ENCODE data around the gene ZIC5.

Gene ZIC5

GRCh38 chr13:99987154-99988019 lies 15.8 kb upstream of the ZIC5 start:
- no peak for DNase-seq

GRCh38 chr13:99986741-99987140 lies 15.2 kb upstream of the ZIC5 start:
- DNase-seq: peak; percentile 61

GRCh38 chr13:99985886-99986527 lies 14.4 kb upstream of the ZIC5 start:
- no peak for DNase-seq

- DNase-seq: no peak
Observed at GRCh38 chr13:99985241-99985874, 13.8 kb upstream of the ZIC5 start.

GRCh38 chr13:99984461-99985240 lies 13.1 kb upstream of the ZIC5 start:
- peak; percentile 40 for DNase-seq

- no peak for DNase-seq
Observed at GRCh38 chr13:99983499-99984401, 12.2 kb upstream of the ZIC5 start.

- DNase-seq: no peak
Observed at GRCh38 chr13:99982731-99983498, 11.3 kb upstream of the ZIC5 start.

- DNase-seq: no peak
Observed at GRCh38 chr13:99982036-99982730, 10.6 kb upstream of the ZIC5 start.

- DNase-seq: no peak
Observed at GRCh38 chr13:99981735-99982035, 10.1 kb upstream of the ZIC5 start, which contains the start of gene ZIC2. Gene ZIC2 (plus strand): TSS chr13:99981784. CDS start chr13:99982065, 281 bp downstream.

GRCh38 chr13:99980824-99981734 lies 9.5 kb upstream of the ZIC5 start:
- peak; percentile 76 for DNase-seq

GRCh38 chr13:99980201-99980823 lies 8.7 kb upstream of the ZIC5 start:
- DNase-seq: peak; percentile 83

GRCh38 chr13:99979453-99980200 lies 8.1 kb upstream of the ZIC5 start:
- no peak for DNase-seq

GRCh38 chr13:99978799-99979452 lies 7.4 kb upstream of the ZIC5 start:
- peak; percentile 47 for DNase-seq

- peak; percentile 45 for DNase-seq
Observed at GRCh38 chr13:99977912-99978798, 6.6 kb upstream of the ZIC5 start.

GRCh38 chr13:99977334-99977911 lies 5.9 kb upstream of the ZIC5 start:
- DNase-seq: no peak

- DNase-seq: no peak
Observed at GRCh38 chr13:99976575-99976974, 5.0 kb upstream of the ZIC5 start.

Data from DMS79 (cell line).